ENCODE measurements around the gene AHCYL2. TPM values are rescaled to one million over a fixed set of nuclear protein-coding genes. Genes with fewer than 3 reads are reported as not detected.

AHCYL2 gene
- polyA plus RNA-seq, 3 donors, result 10.7 to 14.6 (median 12.1) TPM

GRCh38 chr7:129468547-129468946, 243.7 kb downstream of the AHCYL2 start:
- Histone ChIP-seq H3K27me3 (ENCODE audit: control insufficient read depth in 2 of 2, insufficient read depth in 2 of 2, low read length in 2 of 2) (peaks cover 2 to 12% of the 10 kb centered on the region in 2 donors), H4K20me1 (ENCODE audit: insufficient read depth, low read length) (no peaks in the 10 kb centered on the region), H2AFZ (ENCODE audit: insufficient read depth, low read depth, low read length, poor library complexity, severe bottlenecking) (no peak overlapping the region), H3K36me3 (replicated peaks in 1 of 2; ENCODE audit: control insufficient read depth in 1 of 2, insufficient read depth in 2 of 2, low read length in 2 of 2) (no peaks in the 10 kb centered on the region), H3K4me2 (replicated peaks; ENCODE audit: extremely low read depth, low read length, poor library complexity, severe bottlenecking) (no peak overlapping the region), H3K4me1 (ENCODE audit: control insufficient read depth in 1 of 2, insufficient read depth in 2 of 2, low read length in 2 of 2) (peaks cover 5 to 6% of the 10 kb centered on the region in 2 donors), H3K79me2 (ENCODE audit: insufficient read depth, low read length) (no peaks in the 10 kb centered on the region), H3K4me3 (replicated peaks in 1 of 3; ENCODE audit: low read depth in 2 of 3, low read length in 3 of 3) (no peak overlapping the region), H3K27ac (ENCODE audit: low read depth in 1 of 2, low read length in 2 of 2) (no peak overlapping the region), H3K9ac (ENCODE audit: insufficient read depth, low read length, poor library complexity, severe bottlenecking) (no peak overlapping the region), H3K9me3 (replicated peaks in 1 of 2; ENCODE audit: control insufficient read depth in 1 of 2, insufficient read depth in 1 of 2, low read length in 2 of 2) (no peaks in the 10 kb centered on the region)
- no peak overlapping the region for H3K4me3 Mint-ChIP-seq
- H3K27me3 Mint-ChIP-seq (ENCODE audit: low read depth in 3 of 3), result peaks cover 8 to 14% (median 11%) of the 10 kb centered on the region in 3 donors
- intact Hi-C loops (cut with micrococcal nuclease), result no loop called here
- 60% methylated on average over 1 of the region's 4 CpGs for WGBS (ENCODE audit: insufficient coverage)
- H3K36me3 Mint-ChIP-seq, result peaks cover 0 to 8% of the 10 kb centered on the region in 2 donors
- H3K4me1 Mint-ChIP-seq, result peaks cover 2% of the 10 kb centered on the region
- H3K9me3 Mint-ChIP-seq, result no peaks in the 10 kb centered on the region
- TF ChIP-seq CTCF (IDR thresholded peaks at IDR 0.05), result no peak
- H3K27ac Mint-ChIP-seq, result no peak overlapping the region
- DNase-seq, result no peak

GRCh38 chr7:129469930-129470329, 245.1 kb downstream of the AHCYL2 start:
- H3K79me2 ChIP-seq (ENCODE audit: insufficient read depth, low read length), result no peaks in the 10 kb centered on the region
- peaks cover 0 to 4% (median 4%) of the 10 kb centered on the region in 3 donors for H3K27me3 Mint-ChIP-seq (ENCODE audit: low read depth in 3 of 3)
- no peaks in the 10 kb centered on the region for H3K4me1 ChIP-seq (ENCODE audit: control insufficient read depth in 1 of 2, insufficient read depth in 2 of 2, low read length in 2 of 2)
- no peak overlapping the region for H3K4me3 Mint-ChIP-seq
- no peaks in the 10 kb centered on the region for H4K20me1 ChIP-seq (ENCODE audit: insufficient read depth, low read length)
- H3K4me1 Mint-ChIP-seq, result peaks cover 2% of the 10 kb centered on the region
- no peak overlapping the region for H2AFZ ChIP-seq (ENCODE audit: insufficient read depth, low read depth, low read length, poor library complexity, severe bottlenecking)
- no peak for DNase-seq
- no peaks in the 10 kb centered on the region for H3K9me3 ChIP-seq (replicated peaks in 1 of 2; ENCODE audit: control insufficient read depth in 1 of 2, insufficient read depth in 1 of 2, low read length in 2 of 2)
- no peak overlapping the region for H3K4me3 ChIP-seq (replicated peaks in 1 of 3; ENCODE audit: low read depth in 2 of 3, low read length in 3 of 3)
- intact Hi-C loops (cut with micrococcal nuclease), result loop anchor here (2.0 to 10.0 kb wide), 2 partner anchors 103 to 255 kb away; no protein-coding TSS in a partner anchor
- no peak overlapping the region for H3K4me2 ChIP-seq (replicated peaks; ENCODE audit: extremely low read depth, low read length, poor library complexity, severe bottlenecking)
- H3K27me3 ChIP-seq (ENCODE audit: control insufficient read depth in 2 of 2, insufficient read depth in 2 of 2, low read length in 2 of 2), result peaks cover 0 to under 1% of the 10 kb centered on the region in 2 donors
- H3K27ac Mint-ChIP-seq, result no peak overlapping the region
- H3K9ac ChIP-seq (ENCODE audit: insufficient read depth, low read length, poor library complexity, severe bottlenecking), result no peak overlapping the region
- no peak for TF ChIP-seq CTCF (IDR thresholded peaks at IDR 0.05)
- no peak overlapping the region for H3K27ac ChIP-seq (ENCODE audit: low read depth in 1 of 2, low read length in 2 of 2)
- H3K36me3 ChIP-seq (replicated peaks in 1 of 2; ENCODE audit: control insufficient read depth in 1 of 2, insufficient read depth in 2 of 2, low read length in 2 of 2), result no peaks in the 10 kb centered on the region
- H3K9me3 Mint-ChIP-seq, result no peaks in the 10 kb centered on the region
- no peaks in the 10 kb centered on the region for H3K36me3 Mint-ChIP-seq
